ENCODE data around the gene GALR2. TPM values are rescaled to one million over a fixed set of nuclear protein-coding genes. Genes with fewer than 3 reads are reported as not detected.

Gene GALR2
- total RNA-seq, 1 donor from 2014 or later, result 0.36 TPM

DNA sequence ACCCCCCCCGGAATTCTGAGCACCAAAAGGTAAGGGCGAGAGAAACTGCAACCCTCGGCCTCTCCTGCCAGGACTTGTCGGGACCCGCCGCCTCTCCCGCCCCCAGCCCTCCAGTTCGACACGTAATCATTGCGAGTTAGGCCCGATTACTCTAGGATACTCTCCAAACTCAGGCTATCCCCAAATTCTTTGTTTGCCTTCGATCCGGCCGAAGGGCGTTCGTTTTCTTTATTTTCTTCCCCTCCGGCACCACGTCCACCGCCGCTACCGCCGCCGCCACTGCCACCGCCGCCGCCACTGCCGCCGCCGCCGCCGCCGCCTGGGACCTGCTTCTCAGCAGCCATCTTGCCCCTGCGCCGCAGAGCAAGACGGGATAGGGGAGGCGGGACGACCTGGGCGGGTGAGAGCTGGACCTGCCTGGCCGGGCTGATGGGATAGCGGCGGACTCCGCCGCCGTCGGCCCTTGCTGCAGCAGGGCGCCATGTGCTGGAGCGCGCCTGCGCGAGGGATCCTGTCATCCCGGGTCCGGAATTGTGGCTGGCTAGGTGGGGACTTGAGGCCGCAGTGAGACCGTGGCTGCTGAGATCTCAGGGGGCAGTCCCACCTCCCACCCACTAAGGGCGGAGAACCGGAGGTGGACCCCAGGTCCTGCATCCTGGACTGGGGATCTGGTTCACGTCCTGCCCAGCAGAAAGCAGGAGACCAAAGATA, 2.3 kb upstream of the GALR2 start, which contains the start of gene SRP68:
Gene SRP68, minus strand, starts transcription at position 370 of the 711 bp plus-strand sequence. Its CDS starts 26 bp downstream, at position 344.
- no peaks in the 10 kb centered on the region for H3K9me3 Mint-ChIP-seq (ENCODE audit: unreplicated experiment)
- peak within 1 kb of the TSS; percentile 79 for H3K27ac ChIP-seq (ENCODE audit: low read depth, low read length)
- FAIRE-seq, result no peak

DNA sequence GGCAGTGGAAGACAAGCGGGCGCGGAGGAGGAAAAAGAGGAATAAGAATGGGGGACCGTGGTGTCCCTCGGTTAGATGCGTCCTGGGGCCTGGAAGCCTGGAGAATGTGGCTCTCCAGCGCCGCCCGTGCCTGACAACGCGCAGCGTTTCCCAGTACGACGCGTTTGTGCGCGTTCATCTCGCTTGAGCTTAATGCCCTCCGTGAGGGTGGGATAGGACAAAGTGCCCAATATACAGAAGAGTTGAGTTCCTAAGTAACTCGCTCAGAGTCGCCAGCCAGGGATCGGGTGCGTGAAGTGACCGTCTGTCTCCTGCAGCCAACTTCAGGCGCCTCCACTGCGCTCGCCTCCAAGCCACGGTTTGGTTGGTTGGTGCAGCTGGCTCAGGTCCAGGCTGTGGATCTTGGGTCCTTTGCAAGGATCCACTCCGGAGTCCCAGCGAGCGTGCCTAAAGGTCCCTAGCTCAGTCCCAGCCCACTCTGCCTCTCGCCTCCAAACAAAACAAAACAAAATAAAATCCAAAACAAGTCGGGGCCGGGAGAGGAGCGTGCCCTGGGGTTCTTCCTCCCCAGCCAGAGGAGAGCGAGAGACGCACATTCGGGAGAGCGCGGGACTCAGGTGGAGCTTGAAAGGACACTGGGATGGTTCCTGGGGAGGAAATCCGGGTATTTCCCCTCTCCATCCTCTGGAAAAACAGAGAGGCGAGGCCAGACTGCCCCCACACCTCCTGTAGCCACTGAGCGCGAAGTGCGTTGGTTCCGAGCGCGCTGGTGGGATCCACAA, 974 bp downstream of the GALR2 start:
- FAIRE-seq (no peak), DNase-seq (ENCODE audit: low read depth) (no peak)
- no peaks in the 10 kb centered on the region for H3K36me3 ChIP-seq (ENCODE audit: insufficient read depth, low read length)
- peaks cover 22% of the 10 kb centered on the region for H3K4me1 ChIP-seq (ENCODE audit: insufficient read depth, low read length)
- Mint-ChIP-seq H3K4me3 (ENCODE audit: unreplicated experiment) (peak overlapping the region; percentile 54), H3K4me1 (ENCODE audit: low read depth, unreplicated experiment) (peaks cover 5% of the 10 kb centered on the region), H3K27ac (ENCODE audit: unreplicated experiment) (peak overlapping the region; percentile 53), H3K9me3 (ENCODE audit: unreplicated experiment) (no peaks in the 10 kb centered on the region), H3K27me3 (ENCODE audit: low read depth, unreplicated experiment) (peaks cover 52% of the 10 kb centered on the region), H3K36me3 (ENCODE audit: low read depth, unreplicated experiment) (peaks cover 4% of the 10 kb centered on the region)
- peaks cover 35% of the 10 kb centered on the region for H4K20me1 ChIP-seq (ENCODE audit: insufficient read depth, low read length)
- peaks cover 21% of the 10 kb centered on the region for H3K79me2 ChIP-seq (ENCODE audit: insufficient read depth, low read length)
- no peak overlapping the region for H2AFZ ChIP-seq (ENCODE audit: low read depth, low read length)
- H3K9ac ChIP-seq (ENCODE audit: low read length), result no peak overlapping the region
- no peaks in the 10 kb centered on the region for H3K9me3 ChIP-seq (ENCODE audit: insufficient read depth, low read depth, low read length)
- peak overlapping the region; percentile 37 for H3K4me2 ChIP-seq (ENCODE audit: low read length)
- peaks cover 68% of the 10 kb centered on the region for H3K27me3 ChIP-seq (ENCODE audit: insufficient read depth, low read length)
- no peak for TF ChIP-seq EZH2 (IDR thresholded peaks at IDR 0.05; ENCODE audit: insufficient read depth, low read length)
- TF ChIP-seq, protein P1, sequence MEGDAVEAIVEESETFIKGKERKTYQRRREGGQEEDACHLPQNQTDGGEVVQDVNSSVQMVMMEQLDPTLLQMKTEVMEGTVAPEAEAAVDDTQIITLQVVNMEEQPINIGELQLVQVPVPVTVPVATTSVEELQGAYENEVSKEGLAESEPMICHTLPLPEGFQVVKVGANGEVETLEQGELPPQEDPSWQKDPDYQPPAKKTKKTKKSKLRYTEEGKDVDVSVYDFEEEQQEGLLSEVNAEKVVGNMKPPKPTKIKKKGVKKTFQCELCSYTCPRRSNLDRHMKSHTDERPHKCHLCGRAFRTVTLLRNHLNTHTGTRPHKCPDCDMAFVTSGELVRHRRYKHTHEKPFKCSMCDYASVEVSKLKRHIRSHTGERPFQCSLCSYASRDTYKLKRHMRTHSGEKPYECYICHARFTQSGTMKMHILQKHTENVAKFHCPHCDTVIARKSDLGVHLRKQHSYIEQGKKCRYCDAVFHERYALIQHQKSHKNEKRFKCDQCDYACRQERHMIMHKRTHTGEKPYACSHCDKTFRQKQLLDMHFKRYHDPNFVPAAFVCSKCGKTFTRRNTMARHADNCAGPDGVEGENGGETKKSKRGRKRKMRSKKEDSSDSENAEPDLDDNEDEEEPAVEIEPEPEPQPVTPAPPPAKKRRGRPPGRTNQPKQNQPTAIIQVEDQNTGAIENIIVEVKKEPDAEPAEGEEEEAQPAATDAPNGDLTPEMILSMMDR (IDR thresholded peaks at IDR 0.05; ENCODE audit: insufficient read depth, low read depth, low read length), result no peak
- H3K4me3 ChIP-seq (ENCODE audit: insufficient read depth, low read depth, low read length), result no peak overlapping the region
- H3K27ac ChIP-seq (ENCODE audit: low read depth, low read length), result no peak overlapping the region

More for the DNA sequence above, 2.3 kb upstream of the GALR2 start, which contains the start of gene SRP68:
- H4K20me1 ChIP-seq (ENCODE audit: insufficient read depth, low read length), result peaks cover 34% of the 10 kb centered on the region
- Mint-ChIP-seq H3K27me3 (ENCODE audit: low read depth, unreplicated experiment) (peaks cover 31% of the 10 kb centered on the region), H3K4me3 (ENCODE audit: unreplicated experiment) (peak within 1 kb of the TSS; percentile 95), H3K36me3 (ENCODE audit: low read depth, unreplicated experiment) (peaks cover 6% of the 10 kb centered on the region), H3K4me1 (ENCODE audit: low read depth, unreplicated experiment) (peaks cover 4% of the 10 kb centered on the region), H3K27ac (ENCODE audit: unreplicated experiment) (peak within 1 kb of the TSS; percentile 95)
- peaks cover 51% of the 10 kb centered on the region for H3K79me2 ChIP-seq (ENCODE audit: insufficient read depth, low read length)
- H2AFZ ChIP-seq (ENCODE audit: low read depth, low read length), result peak within 1 kb of the TSS; percentile 98
- no peaks in the 10 kb centered on the region for H3K9me3 ChIP-seq (ENCODE audit: insufficient read depth, low read depth, low read length)
- peak within 1 kb of the TSS; percentile 93 for H3K4me3 ChIP-seq (ENCODE audit: insufficient read depth, low read depth, low read length)
- peak; percentile 84 for DNase-seq (ENCODE audit: low read depth)
- TF ChIP-seq EZH2 (IDR thresholded peaks at IDR 0.05; ENCODE audit: insufficient read depth, low read length), result no peak
- TF ChIP-seq, protein P1 (IDR thresholded peaks at IDR 0.05; ENCODE audit: insufficient read depth, low read depth, low read length), result no peak
- peak within 1 kb of the TSS; percentile 94 for H3K9ac ChIP-seq (ENCODE audit: low read length)
- H3K4me2 ChIP-seq (ENCODE audit: low read length), result peak within 1 kb of the TSS; percentile 89
- peaks cover 22% of the 10 kb centered on the region for H3K4me1 ChIP-seq (ENCODE audit: insufficient read depth, low read length)
- peaks cover 38% of the 10 kb centered on the region for H3K27me3 ChIP-seq (ENCODE audit: insufficient read depth, low read length)
- H3K36me3 ChIP-seq (ENCODE audit: insufficient read depth, low read length), result peaks cover 3% of the 10 kb centered on the region
